SK-N-SH treated with all-trans-retinoic acid at 6 μM for 48 hours (cell line): ENCODE measurements around the gene KHDC1.

Experiments
- CSDC2 ChIP-seq: fragments of 250-450 bp; sonication (Bioruptor Pico); IDR thresholded peaks from 2 replicates; pipeline ENCODE4 v1.5.0; 2020; ENCODE audit warnings: mild to moderate bottlenecking, moderate library complexity
- ESRRG ChIP-seq: fragments of 250-450 bp; sonication (Bioruptor Pico); IDR thresholded peaks from 2 replicates; pipeline ENCODE4 v1.6.1; 2021; ENCODE audit warnings: mild to moderate bottlenecking
- GLIS3 ChIP-seq: fragments of 250-450 bp; sonication (Bioruptor Pico); IDR thresholded peaks from 2 replicates; pipeline ENCODE4 v1.5.0; 2020; ENCODE audit warnings: mild to moderate bottlenecking, moderate library complexity
- POU6F1 ChIP-seq: fragments of 250-450 bp; sonication (Bioruptor Pico); IDR thresholded peaks from 2 replicates; pipeline ENCODE4 v1.8.0; 2021; ENCODE audit warnings: low read depth, mild to moderate bottlenecking, moderate library complexity, borderline replicate concordance
- TCF4 ChIP-seq: fragments of 250-450 bp; sonication (Bioruptor Pico); IDR thresholded peaks from 2 replicates; pipeline ENCODE4 v1.8.0; 2021; ENCODE audit warnings: mild to moderate bottlenecking, moderate library complexity, borderline replicate concordance
- ZC3H10 ChIP-seq: fragments of 250-450 bp; sonication (Bioruptor Pico); IDR thresholded peaks from 2 replicates; pipeline ENCODE4 v1.5.1; 2021; ENCODE audit warnings: mild to moderate bottlenecking, moderate library complexity

GRCh38 chr6:73194744-73195143 lies 68.3 kb downstream of the KHDC1 start:
- TF ChIP-seq ZC3H10 (CRISPR knock-in tag): no peak
- no peak for TF ChIP-seq CSDC2
- TF ChIP-seq TCF4 (CRISPR knock-in tag): no peak
- TF ChIP-seq GLIS3 (CRISPR knock-in tag): no peak
- no peak for TF ChIP-seq POU6F1 (CRISPR knock-in tag)
- TF ChIP-seq ESRRG (CRISPR knock-in tag): no peak
